Measurements from ENCODE around the gene APIP.

DNA sequence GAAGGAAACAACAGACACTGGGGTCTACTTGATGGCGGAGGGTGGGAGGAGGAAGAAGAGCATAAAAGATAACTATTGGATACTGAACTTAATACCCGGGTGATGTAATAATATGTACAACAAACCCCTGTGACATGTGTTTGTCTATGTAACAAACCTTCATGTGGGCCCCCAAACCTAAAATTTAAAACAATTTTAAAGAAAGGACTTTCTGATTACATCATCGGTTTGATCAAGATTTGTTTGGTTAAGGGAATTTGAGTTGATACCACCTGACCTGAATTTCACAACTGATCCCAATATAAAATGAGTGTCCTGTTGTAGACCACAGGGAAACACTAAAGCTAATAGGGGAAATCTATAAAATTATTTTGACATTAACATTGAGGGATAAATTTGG is 34.3 kb downstream of the APIP start:
- TF ChIP-seq, protein P1, sequence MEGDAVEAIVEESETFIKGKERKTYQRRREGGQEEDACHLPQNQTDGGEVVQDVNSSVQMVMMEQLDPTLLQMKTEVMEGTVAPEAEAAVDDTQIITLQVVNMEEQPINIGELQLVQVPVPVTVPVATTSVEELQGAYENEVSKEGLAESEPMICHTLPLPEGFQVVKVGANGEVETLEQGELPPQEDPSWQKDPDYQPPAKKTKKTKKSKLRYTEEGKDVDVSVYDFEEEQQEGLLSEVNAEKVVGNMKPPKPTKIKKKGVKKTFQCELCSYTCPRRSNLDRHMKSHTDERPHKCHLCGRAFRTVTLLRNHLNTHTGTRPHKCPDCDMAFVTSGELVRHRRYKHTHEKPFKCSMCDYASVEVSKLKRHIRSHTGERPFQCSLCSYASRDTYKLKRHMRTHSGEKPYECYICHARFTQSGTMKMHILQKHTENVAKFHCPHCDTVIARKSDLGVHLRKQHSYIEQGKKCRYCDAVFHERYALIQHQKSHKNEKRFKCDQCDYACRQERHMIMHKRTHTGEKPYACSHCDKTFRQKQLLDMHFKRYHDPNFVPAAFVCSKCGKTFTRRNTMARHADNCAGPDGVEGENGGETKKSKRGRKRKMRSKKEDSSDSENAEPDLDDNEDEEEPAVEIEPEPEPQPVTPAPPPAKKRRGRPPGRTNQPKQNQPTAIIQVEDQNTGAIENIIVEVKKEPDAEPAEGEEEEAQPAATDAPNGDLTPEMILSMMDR (conservative IDR thresholded peaks at IDR 0.05 in 1 of 2, IDR thresholded peaks at IDR 0.05 in 1 of 2; ENCODE audit: low read depth in 1 of 2, low read length in 2 of 2), result no peak
- TF ChIP-seq EZH2 (IDR thresholded peaks at IDR 0.05; ENCODE audit: low read length, missing control alignments), result no peak

Data from fibroblast of lung (primary cell).